NAMALWA (cell line): Measurements from ENCODE around the gene ZSWIM5.
"Not testable (repeated sequence)": the region's sequence is repeated elsewhere in the genome, so short reads cannot be mapped to it uniquely, and the experiment has no call there.

Experiments used
- DNase-seq: peaks from one replicate; pipeline ENCODE4 v3.0.0-alpha.2; 2015; ENCODE audit warnings: low spot score

Gene ZSWIM5

GRCh38 chr1:45200906-45201500, 5.4 kb downstream of the ZSWIM5 start:
- DNase-seq, result no peak

GRCh38 chr1:45200435-45200834, 6.0 kb downstream of the ZSWIM5 start:
- DNase-seq, result no peak

GRCh38 chr1:45198185-45198584, 8.2 kb downstream of the ZSWIM5 start:
- no peak for DNase-seq

- peak; percentile 34 for DNase-seq
Measured at GRCh38 chr1:45196863-45197262, 9.5 kb downstream of the ZSWIM5 start.

GRCh38 chr1:45191418-45191783, 15.0 kb downstream of the ZSWIM5 start:
- DNase-seq, result no peak

GRCh38 chr1:45187725-45188124, 18.7 kb downstream of the ZSWIM5 start:
- no peak for DNase-seq

- DNase-seq, result not testable (repeated sequence)
Measured at GRCh38 chr1:45179918-45180519, 26.4 kb downstream of the ZSWIM5 start.

- DNase-seq, result no peak
Measured at GRCh38 chr1:45177452-45177851, 29.0 kb downstream of the ZSWIM5 start.

GRCh38 chr1:45172764-45173163, 33.6 kb downstream of the ZSWIM5 start:
- no peak for DNase-seq

GRCh38 chr1:45172005-45172404, 34.4 kb downstream of the ZSWIM5 start:
- no peak for DNase-seq

- DNase-seq, result no peak
Measured at GRCh38 chr1:45171575-45171974, 34.8 kb downstream of the ZSWIM5 start.

GRCh38 chr1:45170151-45170742, 36.2 kb downstream of the ZSWIM5 start:
- DNase-seq, result no peak

GRCh38 chr1:45167947-45168346, 38.5 kb downstream of the ZSWIM5 start:
- DNase-seq, result not testable (repeated sequence)

- DNase-seq, result not testable (repeated sequence)
Measured at GRCh38 chr1:45164307-45164706, 42.1 kb downstream of the ZSWIM5 start.

GRCh38 chr1:45163111-45163510, 43.3 kb downstream of the ZSWIM5 start:
- DNase-seq, result not testable (repeated sequence)

- DNase-seq, result not testable (repeated sequence)
Measured at GRCh38 chr1:45162041-45163035, 44.1 kb downstream of the ZSWIM5 start.

- no peak for DNase-seq
Measured at GRCh38 chr1:45155957-45156356, 50.4 kb downstream of the ZSWIM5 start.

- DNase-seq, result no peak
Measured at GRCh38 chr1:45155423-45155822, 51.0 kb downstream of the ZSWIM5 start.

- no peak for DNase-seq
Measured at GRCh38 chr1:45152126-45152525, 54.3 kb downstream of the ZSWIM5 start.

GRCh38 chr1:45148209-45148825, 58.1 kb downstream of the ZSWIM5 start:
- no peak for DNase-seq

GRCh38 chr1:45146833-45147232, 59.6 kb downstream of the ZSWIM5 start:
- no peak for DNase-seq
